ENCODE results near the gene LRBA.

- TF ChIP-seq, protein P1, sequence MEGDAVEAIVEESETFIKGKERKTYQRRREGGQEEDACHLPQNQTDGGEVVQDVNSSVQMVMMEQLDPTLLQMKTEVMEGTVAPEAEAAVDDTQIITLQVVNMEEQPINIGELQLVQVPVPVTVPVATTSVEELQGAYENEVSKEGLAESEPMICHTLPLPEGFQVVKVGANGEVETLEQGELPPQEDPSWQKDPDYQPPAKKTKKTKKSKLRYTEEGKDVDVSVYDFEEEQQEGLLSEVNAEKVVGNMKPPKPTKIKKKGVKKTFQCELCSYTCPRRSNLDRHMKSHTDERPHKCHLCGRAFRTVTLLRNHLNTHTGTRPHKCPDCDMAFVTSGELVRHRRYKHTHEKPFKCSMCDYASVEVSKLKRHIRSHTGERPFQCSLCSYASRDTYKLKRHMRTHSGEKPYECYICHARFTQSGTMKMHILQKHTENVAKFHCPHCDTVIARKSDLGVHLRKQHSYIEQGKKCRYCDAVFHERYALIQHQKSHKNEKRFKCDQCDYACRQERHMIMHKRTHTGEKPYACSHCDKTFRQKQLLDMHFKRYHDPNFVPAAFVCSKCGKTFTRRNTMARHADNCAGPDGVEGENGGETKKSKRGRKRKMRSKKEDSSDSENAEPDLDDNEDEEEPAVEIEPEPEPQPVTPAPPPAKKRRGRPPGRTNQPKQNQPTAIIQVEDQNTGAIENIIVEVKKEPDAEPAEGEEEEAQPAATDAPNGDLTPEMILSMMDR (IDR thresholded peaks at IDR 0.05), result no peak
- TF ChIP-seq RXRA (IDR thresholded peaks at IDR 0.05; ENCODE audit: borderline replicate concordance, low read depth) (no peak), TAF1 (IDR thresholded peaks at IDR 0.05; ENCODE audit: borderline replicate concordance, low read depth, low read length) (no peak), EP300 (IDR thresholded peaks at IDR 0.05; ENCODE audit: borderline replicate concordance in 1 of 2, low read depth in 1 of 2, low read length in 1 of 2) (no peak)
- TF ChIP-seq, protein P2, sequence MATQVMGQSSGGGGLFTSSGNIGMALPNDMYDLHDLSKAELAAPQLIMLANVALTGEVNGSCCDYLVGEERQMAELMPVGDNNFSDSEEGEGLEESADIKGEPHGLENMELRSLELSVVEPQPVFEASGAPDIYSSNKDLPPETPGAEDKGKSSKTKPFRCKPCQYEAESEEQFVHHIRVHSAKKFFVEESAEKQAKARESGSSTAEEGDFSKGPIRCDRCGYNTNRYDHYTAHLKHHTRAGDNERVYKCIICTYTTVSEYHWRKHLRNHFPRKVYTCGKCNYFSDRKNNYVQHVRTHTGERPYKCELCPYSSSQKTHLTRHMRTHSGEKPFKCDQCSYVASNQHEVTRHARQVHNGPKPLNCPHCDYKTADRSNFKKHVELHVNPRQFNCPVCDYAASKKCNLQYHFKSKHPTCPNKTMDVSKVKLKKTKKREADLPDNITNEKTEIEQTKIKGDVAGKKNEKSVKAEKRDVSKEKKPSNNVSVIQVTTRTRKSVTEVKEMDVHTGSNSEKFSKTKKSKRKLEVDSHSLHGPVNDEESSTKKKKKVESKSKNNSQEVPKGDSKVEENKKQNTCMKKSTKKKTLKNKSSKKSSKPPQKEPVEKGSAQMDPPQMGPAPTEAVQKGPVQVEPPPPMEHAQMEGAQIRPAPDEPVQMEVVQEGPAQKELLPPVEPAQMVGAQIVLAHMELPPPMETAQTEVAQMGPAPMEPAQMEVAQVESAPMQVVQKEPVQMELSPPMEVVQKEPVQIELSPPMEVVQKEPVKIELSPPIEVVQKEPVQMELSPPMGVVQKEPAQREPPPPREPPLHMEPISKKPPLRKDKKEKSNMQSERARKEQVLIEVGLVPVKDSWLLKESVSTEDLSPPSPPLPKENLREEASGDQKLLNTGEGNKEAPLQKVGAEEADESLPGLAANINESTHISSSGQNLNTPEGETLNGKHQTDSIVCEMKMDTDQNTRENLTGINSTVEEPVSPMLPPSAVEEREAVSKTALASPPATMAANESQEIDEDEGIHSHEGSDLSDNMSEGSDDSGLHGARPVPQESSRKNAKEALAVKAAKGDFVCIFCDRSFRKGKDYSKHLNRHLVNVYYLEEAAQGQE (IDR thresholded peaks at IDR 0.05; ENCODE audit: low read depth, low read length), result no peak
Measured at GRCh38 chr4:150541681-150542080, 473.4 kb downstream of the LRBA start.

Data from SK-N-SH (cell line).